Neural cell (in vitro differentiated cells): ENCODE data around the gene REEP1. TPM values are rescaled to one million over a fixed set of nuclear protein-coding genes. Genes with fewer than 3 reads are reported as not detected.

ENCODE experiments used
- H2AFZ ChIP-seq: fragments of 200-600, 300-800 bp; sonication (generic), shearing (Covaris generic); 2 replicates; pipeline ENCODE4 v1.6.0; 2014; ENCODE audit warnings: low read depth, mild to moderate bottlenecking, antibody characterized with exemption, low read length, moderate library complexity
- H3F3A ChIP-seq: fragments of 200-600 bp; shearing (Covaris generic); 2 replicates; pipeline ENCODE4 v1.6.1; 2016; ENCODE audit warnings: mild to moderate bottlenecking, moderate library complexity, mixed read lengths, antibody characterized with exemption, low read length; ENCODE audit not compliant: insufficient read depth, poor library complexity, severe bottlenecking
- H3K27ac ChIP-seq: fragments of 200-600, 300-800 bp; sonication (generic), shearing (Covaris generic); 2 replicates; pipeline ENCODE4 v1.5.1; 2014; ENCODE audit warnings: mild to moderate bottlenecking, low read length, moderate library complexity
- H3K27me3 ChIP-seq: fragments of 300-800, 200-600 bp; sonication (generic), shearing (Covaris generic); 2 replicates; pipeline ENCODE4 v1.6.0; 2014; ENCODE audit warnings: mild to moderate bottlenecking, low read depth, low read length, moderate library complexity; ENCODE audit not compliant: insufficient read depth
- H3K36me3 ChIP-seq: fragments of 300-800, 200-600 bp; sonication (generic), shearing (Covaris generic); 2 replicates; pipeline ENCODE4 v1.5.1; 2014; ENCODE audit warnings: mild to moderate bottlenecking, antibody characterized with exemption, low read length, moderate library complexity; ENCODE audit not compliant: insufficient read depth
- H3K4me2 ChIP-seq: fragments of 300-800, 200-600 bp; sonication (generic), shearing (Covaris generic); 2 replicates; pipeline ENCODE4 v1.6.0; 2014; ENCODE audit warnings: mild to moderate bottlenecking, low read length
- H3K4me3 ChIP-seq: fragments of 300-800, 200-600 bp; sonication (generic), shearing (Covaris generic); 2 replicates; pipeline ENCODE4 v1.5.1; 2014; ENCODE audit warnings: mild to moderate bottlenecking, low read length, moderate library complexity
- H3K79me2 ChIP-seq: fragments of 200-600 bp; shearing (Covaris generic); replicated peaks from 2 replicates; pipeline ENCODE4 v1.6.0; 2014; ENCODE audit warnings: mild to moderate bottlenecking, low read length, moderate library complexity; ENCODE audit not compliant: insufficient read depth
- H3K9ac ChIP-seq: fragments of 300-800, 200-600 bp; sonication (generic), shearing (Covaris generic); 2 replicates; pipeline ENCODE4 v1.6.1; 2016; ENCODE audit warnings: mild to moderate bottlenecking, low read length, mixed read lengths
- H3K9me2 ChIP-seq: fragments of 200-600 bp; shearing (Covaris generic); 2 replicates; pipeline ENCODE4 v1.6.1; 2016; ENCODE audit warnings: mild to moderate bottlenecking, low read length, mixed read lengths; ENCODE audit not compliant: insufficient read depth
- H3K9me3 ChIP-seq: fragments of 200-600, 300-800 bp; sonication (generic), shearing (Covaris generic); 2 replicates; pipeline ENCODE4 v1.6.1; 2016; ENCODE audit warnings: mild to moderate bottlenecking, mixed run types, low read length, moderate library complexity, mixed read lengths
- H4K20me1 ChIP-seq: fragments of 200-600 bp; shearing (Covaris generic); 2 replicates; pipeline ENCODE4 v1.6.1; 2016; ENCODE audit warnings: mild to moderate bottlenecking, mixed run types; ENCODE audit not compliant: insufficient read depth
- EP300 ChIP-seq: fragments of 450-650 bp; conservative IDR thresholded peaks from 2 replicates; pipeline ENCODE4 v1.6.1; 2014; ENCODE audit warnings: antibody characterized with exemption, mild to moderate bottlenecking, moderate library complexity; ENCODE audit not compliant: poor library complexity, severe bottlenecking
- EZH2 ChIP-seq: fragments of 200-600, 300-800 bp; shearing (Covaris generic), sonication (generic); IDR thresholded peaks from 2 replicates; pipeline ENCODE4 v1.6.1; 2014; ENCODE audit warnings: antibody characterized with exemption, low read length, borderline replicate concordance, mild to moderate bottlenecking; ENCODE audit not compliant: insufficient read depth, poor library complexity, severe bottlenecking
- MXI1 ChIP-seq: fragments of 450-650 bp; conservative IDR thresholded peaks from 2 replicates; pipeline ENCODE4 v1.6.1; 2014; ENCODE audit warnings: antibody characterized with exemption, mild to moderate bottlenecking; ENCODE audit not compliant: poor library complexity, severe bottlenecking
- POLR2AphosphoS5 ChIP-seq: IDR thresholded peaks from 2 replicates; pipeline ENCODE4 v1.6.1; 2012
- RAD21 ChIP-seq: fragments of 450-650 bp; conservative IDR thresholded peaks from 2 replicates; pipeline ENCODE4 v1.6.1; 2014; ENCODE audit warnings: antibody characterized with exemption, mild to moderate bottlenecking, moderate library complexity
- SMC3 ChIP-seq: fragments of 450-650 bp; conservative IDR thresholded peaks from 2 replicates; pipeline ENCODE4 v1.6.1; 2014; ENCODE audit warnings: antibody characterized with exemption, mild to moderate bottlenecking, moderate library complexity; ENCODE audit not compliant: poor library complexity
- TAF1 ChIP-seq: IDR thresholded peaks from 2 replicates; pipeline ENCODE4 v1.6.1; 2012; ENCODE audit warnings: low read depth
- polyA plus RNA-seq: library from polyadenylated mRNA; depleted of rRNA; stranded (reverse); fragments of >200 nt; gene quantifications from 2 replicates; pipeline ENCODE4 v1.2.3, GENCODE V29; 2014
- TF ChIP-seq, protein P1 (sequence below): fragments of 450-650 bp; IDR thresholded peaks from 2 replicates; pipeline ENCODE4 v1.5.1; 2014; ENCODE audit warnings: antibody characterized with exemption, mild to moderate bottlenecking, moderate library complexity; ENCODE audit not compliant: poor library complexity, severe bottlenecking
- TF ChIP-seq, protein P2 (sequence below): IDR thresholded peaks from 2 replicates; pipeline ENCODE4 v1.6.1; 2012; ENCODE audit warnings: borderline replicate concordance

The REEP1 gene
- polyA plus RNA-seq, 1 donor from 2014 or later: 121 TPM

DNA sequence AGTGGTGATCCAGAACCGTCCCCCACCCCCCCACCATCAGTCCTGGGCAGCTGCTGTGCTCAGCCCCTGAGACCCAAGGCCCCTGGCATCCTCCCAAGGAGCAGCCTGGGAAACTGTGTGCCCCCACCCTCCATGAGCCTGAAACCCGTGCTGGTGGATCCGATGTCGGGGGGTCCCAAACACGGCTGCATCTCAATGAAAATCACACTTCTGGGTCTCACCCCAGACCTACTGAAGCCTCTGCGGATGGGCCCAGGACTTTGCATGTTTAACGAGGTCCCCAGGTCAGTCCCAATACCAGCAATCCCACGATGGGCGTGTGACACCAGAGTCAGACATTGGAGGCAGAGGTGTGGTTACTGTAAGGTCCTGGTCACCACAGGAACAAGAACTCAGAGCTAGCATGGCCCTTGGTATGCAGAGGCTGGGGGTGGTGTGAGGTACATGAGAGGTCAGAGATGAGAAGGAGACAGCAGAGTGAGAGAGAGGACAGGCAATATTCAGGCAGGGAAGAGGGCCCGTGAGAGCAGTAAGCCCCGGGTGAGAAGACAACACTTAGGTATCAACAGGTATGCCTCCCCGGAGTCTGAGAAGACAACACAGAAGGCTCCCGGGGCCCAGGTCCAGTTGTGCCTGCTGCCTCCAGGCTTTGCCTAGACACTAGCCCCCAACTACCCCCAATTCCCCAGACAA is 105.6 kb downstream of the REEP1 start:
- TF ChIP-seq, protein P1, sequence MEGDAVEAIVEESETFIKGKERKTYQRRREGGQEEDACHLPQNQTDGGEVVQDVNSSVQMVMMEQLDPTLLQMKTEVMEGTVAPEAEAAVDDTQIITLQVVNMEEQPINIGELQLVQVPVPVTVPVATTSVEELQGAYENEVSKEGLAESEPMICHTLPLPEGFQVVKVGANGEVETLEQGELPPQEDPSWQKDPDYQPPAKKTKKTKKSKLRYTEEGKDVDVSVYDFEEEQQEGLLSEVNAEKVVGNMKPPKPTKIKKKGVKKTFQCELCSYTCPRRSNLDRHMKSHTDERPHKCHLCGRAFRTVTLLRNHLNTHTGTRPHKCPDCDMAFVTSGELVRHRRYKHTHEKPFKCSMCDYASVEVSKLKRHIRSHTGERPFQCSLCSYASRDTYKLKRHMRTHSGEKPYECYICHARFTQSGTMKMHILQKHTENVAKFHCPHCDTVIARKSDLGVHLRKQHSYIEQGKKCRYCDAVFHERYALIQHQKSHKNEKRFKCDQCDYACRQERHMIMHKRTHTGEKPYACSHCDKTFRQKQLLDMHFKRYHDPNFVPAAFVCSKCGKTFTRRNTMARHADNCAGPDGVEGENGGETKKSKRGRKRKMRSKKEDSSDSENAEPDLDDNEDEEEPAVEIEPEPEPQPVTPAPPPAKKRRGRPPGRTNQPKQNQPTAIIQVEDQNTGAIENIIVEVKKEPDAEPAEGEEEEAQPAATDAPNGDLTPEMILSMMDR: no peak
- TF ChIP-seq TAF1 (no peak), POLR2AphosphoS5 (no peak), MXI1 (no peak), EP300 (no peak), SMC3 (no peak), RAD21 (no peak), EZH2 (no peak)
- TF ChIP-seq, protein P2, sequence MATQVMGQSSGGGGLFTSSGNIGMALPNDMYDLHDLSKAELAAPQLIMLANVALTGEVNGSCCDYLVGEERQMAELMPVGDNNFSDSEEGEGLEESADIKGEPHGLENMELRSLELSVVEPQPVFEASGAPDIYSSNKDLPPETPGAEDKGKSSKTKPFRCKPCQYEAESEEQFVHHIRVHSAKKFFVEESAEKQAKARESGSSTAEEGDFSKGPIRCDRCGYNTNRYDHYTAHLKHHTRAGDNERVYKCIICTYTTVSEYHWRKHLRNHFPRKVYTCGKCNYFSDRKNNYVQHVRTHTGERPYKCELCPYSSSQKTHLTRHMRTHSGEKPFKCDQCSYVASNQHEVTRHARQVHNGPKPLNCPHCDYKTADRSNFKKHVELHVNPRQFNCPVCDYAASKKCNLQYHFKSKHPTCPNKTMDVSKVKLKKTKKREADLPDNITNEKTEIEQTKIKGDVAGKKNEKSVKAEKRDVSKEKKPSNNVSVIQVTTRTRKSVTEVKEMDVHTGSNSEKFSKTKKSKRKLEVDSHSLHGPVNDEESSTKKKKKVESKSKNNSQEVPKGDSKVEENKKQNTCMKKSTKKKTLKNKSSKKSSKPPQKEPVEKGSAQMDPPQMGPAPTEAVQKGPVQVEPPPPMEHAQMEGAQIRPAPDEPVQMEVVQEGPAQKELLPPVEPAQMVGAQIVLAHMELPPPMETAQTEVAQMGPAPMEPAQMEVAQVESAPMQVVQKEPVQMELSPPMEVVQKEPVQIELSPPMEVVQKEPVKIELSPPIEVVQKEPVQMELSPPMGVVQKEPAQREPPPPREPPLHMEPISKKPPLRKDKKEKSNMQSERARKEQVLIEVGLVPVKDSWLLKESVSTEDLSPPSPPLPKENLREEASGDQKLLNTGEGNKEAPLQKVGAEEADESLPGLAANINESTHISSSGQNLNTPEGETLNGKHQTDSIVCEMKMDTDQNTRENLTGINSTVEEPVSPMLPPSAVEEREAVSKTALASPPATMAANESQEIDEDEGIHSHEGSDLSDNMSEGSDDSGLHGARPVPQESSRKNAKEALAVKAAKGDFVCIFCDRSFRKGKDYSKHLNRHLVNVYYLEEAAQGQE: no peak
- Histone ChIP-seq H3K27me3 (no peaks in the 10 kb centered on the region), H3K4me2 (no peak overlapping the region), H3K27ac (no peak overlapping the region), H2AFZ (no peak overlapping the region), H3K79me2 (no peaks in the 10 kb centered on the region), H3K9me3 (no peaks in the 10 kb centered on the region), H3K4me3 (no peak overlapping the region), H4K20me1 (no peaks in the 10 kb centered on the region), H3K36me3 (peaks cover 13% of the 10 kb centered on the region), H3K9ac (no peak overlapping the region), H3K9me2 (no peaks in the 10 kb centered on the region), H3F3A (no peaks in the 10 kb centered on the region)

DNA sequence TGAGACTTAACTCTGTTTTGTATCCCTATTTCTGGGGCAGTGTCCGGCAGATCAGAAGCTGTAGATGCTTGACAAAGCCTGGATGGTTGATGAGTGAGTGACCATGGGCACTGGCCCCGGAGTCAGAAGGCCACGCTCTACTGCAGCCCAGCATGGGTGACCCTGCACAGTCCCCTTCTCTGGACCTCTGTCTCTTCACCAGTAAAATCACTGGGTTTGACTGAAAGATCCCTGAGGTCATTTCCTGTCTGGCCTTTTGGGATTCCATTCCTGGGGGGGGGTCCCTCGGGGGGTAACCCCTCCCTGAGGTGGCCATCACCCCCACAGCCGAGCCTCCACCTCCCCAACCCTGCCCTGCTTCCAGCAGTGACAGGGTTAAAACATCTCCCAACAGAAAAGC is 106.5 kb downstream of the REEP1 start:
- H3K4me2 ChIP-seq: no peak overlapping the region
- peaks cover 13% of the 10 kb centered on the region for H3K36me3 ChIP-seq
- H3K9me3 ChIP-seq: no peaks in the 10 kb centered on the region
- H3K4me3 ChIP-seq: no peak overlapping the region
- no peaks in the 10 kb centered on the region for H3K27me3 ChIP-seq
- H3F3A ChIP-seq: no peaks in the 10 kb centered on the region
- no peaks in the 10 kb centered on the region for H3K79me2 ChIP-seq
- no peak overlapping the region for H2AFZ ChIP-seq
- no peak for TF ChIP-seq POLR2AphosphoS5
- TF ChIP-seq, protein P2: no peak
- TF ChIP-seq, protein P1: no peak
- no peak for TF ChIP-seq SMC3
- no peak for TF ChIP-seq TAF1
- TF ChIP-seq EZH2: no peak
- TF ChIP-seq RAD21: no peak
- no peak for TF ChIP-seq MXI1
- TF ChIP-seq EP300: no peak
- no peak overlapping the region for H3K9ac ChIP-seq
- no peak overlapping the region for H3K27ac ChIP-seq
- H4K20me1 ChIP-seq: no peaks in the 10 kb centered on the region
- H3K9me2 ChIP-seq: no peaks in the 10 kb centered on the region
